Measurements from ENCODE around the gene OPRD1.
"Not testable (repeated sequence)": the region's sequence is repeated elsewhere in the genome, so short reads cannot be mapped to it uniquely, and the experiment has no call there.

OPRD1 gene

GRCh38 chr1:28783363-28783762 is 28.6 kb upstream of the OPRD1 start:
- Histone ChIP-seq H3K4me3 (ENCODE audit: low read length) (no peak overlapping the region), H3K4me1 (ENCODE audit: control insufficient read depth, insufficient read depth, low read length) (peaks cover 3% of the 10 kb centered on the region), H3K9ac (ENCODE audit: low read length) (no peak overlapping the region), H3K27me3 (ENCODE audit: control insufficient read depth, insufficient read depth, low read length) (no peaks in the 10 kb centered on the region), H3K36me3 (ENCODE audit: control insufficient read depth, insufficient read depth, low read length) (no peaks in the 10 kb centered on the region), H3K9me3 (ENCODE audit: control insufficient read depth, low read length) (no peaks in the 10 kb centered on the region)

GRCh38 chr1:28789412-28789811 is 22.6 kb upstream of the OPRD1 start:
- no peaks in the 10 kb centered on the region for H3K27me3 ChIP-seq (ENCODE audit: control insufficient read depth, insufficient read depth, low read length)
- H3K36me3 ChIP-seq (ENCODE audit: control insufficient read depth, insufficient read depth, low read length) = no peaks in the 10 kb centered on the region
- peaks cover 3% of the 10 kb centered on the region for H3K4me1 ChIP-seq (ENCODE audit: control insufficient read depth, insufficient read depth, low read length)
- no peak overlapping the region for H3K9ac ChIP-seq (ENCODE audit: low read length)
- no peak overlapping the region for H3K4me3 ChIP-seq (ENCODE audit: low read length)
- H3K9me3 ChIP-seq (ENCODE audit: control insufficient read depth, low read length) = no peaks in the 10 kb centered on the region

- Histone ChIP-seq H3K4me3 (ENCODE audit: low read length) (no peak overlapping the region), H3K36me3 (ENCODE audit: control insufficient read depth, insufficient read depth, low read length) (no peaks in the 10 kb centered on the region), H3K4me1 (ENCODE audit: control insufficient read depth, insufficient read depth, low read length) (peaks cover 1% of the 10 kb centered on the region), H3K9ac (ENCODE audit: low read length) (no peak overlapping the region), H3K27me3 (ENCODE audit: control insufficient read depth, insufficient read depth, low read length) (no peaks in the 10 kb centered on the region), H3K9me3 (ENCODE audit: control insufficient read depth, low read length) (no peaks in the 10 kb centered on the region)
These were observed 22.2 kb upstream of the OPRD1 start for GRCh38 chr1:28789816-28790215.

GRCh38 chr1:28790377-28791035 is 21.5 kb upstream of the OPRD1 start:
- Histone ChIP-seq H3K4me3 (ENCODE audit: low read length) (no peak overlapping the region), H3K9ac (ENCODE audit: low read length) (no peak overlapping the region), H3K36me3 (ENCODE audit: control insufficient read depth, insufficient read depth, low read length) (no peaks in the 10 kb centered on the region), H3K4me1 (ENCODE audit: control insufficient read depth, insufficient read depth, low read length) (no peaks in the 10 kb centered on the region), H3K9me3 (ENCODE audit: control insufficient read depth, low read length) (no peaks in the 10 kb centered on the region), H3K27me3 (ENCODE audit: control insufficient read depth, insufficient read depth, low read length) (no peaks in the 10 kb centered on the region)

- not testable (repeated sequence) for H3K36me3 ChIP-seq (ENCODE audit: control insufficient read depth, insufficient read depth, low read length); H3K9ac ChIP-seq (ENCODE audit: low read length); H3K9me3 ChIP-seq (ENCODE audit: control insufficient read depth, low read length); H3K4me3 ChIP-seq (ENCODE audit: low read length); H3K4me1 ChIP-seq (ENCODE audit: control insufficient read depth, insufficient read depth, low read length); H3K27me3 ChIP-seq (ENCODE audit: control insufficient read depth, insufficient read depth, low read length)
These were observed 20.0 kb upstream of the OPRD1 start for GRCh38 chr1:28791929-28792328.

GRCh38 chr1:28792644-28793121 is 19.3 kb upstream of the OPRD1 start:
- H3K27me3 ChIP-seq (ENCODE audit: control insufficient read depth, insufficient read depth, low read length) = no peaks in the 10 kb centered on the region
- no peak overlapping the region for H3K4me3 ChIP-seq (ENCODE audit: low read length)
- no peak overlapping the region for H3K9ac ChIP-seq (ENCODE audit: low read length)
- H3K9me3 ChIP-seq (ENCODE audit: control insufficient read depth, low read length) = no peaks in the 10 kb centered on the region
- no peaks in the 10 kb centered on the region for H3K4me1 ChIP-seq (ENCODE audit: control insufficient read depth, insufficient read depth, low read length)
- H3K36me3 ChIP-seq (ENCODE audit: control insufficient read depth, insufficient read depth, low read length) = no peaks in the 10 kb centered on the region

GRCh38 chr1:28794582-28794981 is 17.4 kb upstream of the OPRD1 start:
- H3K9ac ChIP-seq (ENCODE audit: low read length); H3K4me1 ChIP-seq (ENCODE audit: control insufficient read depth, insufficient read depth, low read length); H3K27me3 ChIP-seq (ENCODE audit: control insufficient read depth, insufficient read depth, low read length); H3K36me3 ChIP-seq (ENCODE audit: control insufficient read depth, insufficient read depth, low read length); H3K9me3 ChIP-seq (ENCODE audit: control insufficient read depth, low read length); H3K4me3 ChIP-seq (ENCODE audit: low read length): not testable (repeated sequence)

GRCh38 chr1:28796352-28797211 is 15.4 kb upstream of the OPRD1 start:
- Histone ChIP-seq H3K9me3 (ENCODE audit: control insufficient read depth, low read length) (no peaks in the 10 kb centered on the region), H3K27me3 (ENCODE audit: control insufficient read depth, insufficient read depth, low read length) (no peaks in the 10 kb centered on the region), H3K9ac (ENCODE audit: low read length) (no peak overlapping the region), H3K4me1 (ENCODE audit: control insufficient read depth, insufficient read depth, low read length) (no peaks in the 10 kb centered on the region), H3K36me3 (ENCODE audit: control insufficient read depth, insufficient read depth, low read length) (no peaks in the 10 kb centered on the region), H3K4me3 (ENCODE audit: low read length) (no peak overlapping the region)

- Histone ChIP-seq H3K4me3 (ENCODE audit: low read length) (no peak overlapping the region), H3K27me3 (ENCODE audit: control insufficient read depth, insufficient read depth, low read length) (no peaks in the 10 kb centered on the region), H3K36me3 (ENCODE audit: control insufficient read depth, insufficient read depth, low read length) (no peaks in the 10 kb centered on the region), H3K4me1 (ENCODE audit: control insufficient read depth, insufficient read depth, low read length) (no peaks in the 10 kb centered on the region), H3K9me3 (ENCODE audit: control insufficient read depth, low read length) (no peaks in the 10 kb centered on the region), H3K9ac (ENCODE audit: low read length) (no peak overlapping the region)
These were observed 11.6 kb upstream of the OPRD1 start for GRCh38 chr1:28800324-28800723.

- no peaks in the 10 kb centered on the region for H3K36me3 ChIP-seq (ENCODE audit: control insufficient read depth, insufficient read depth, low read length)
- no peaks in the 10 kb centered on the region for H3K27me3 ChIP-seq (ENCODE audit: control insufficient read depth, insufficient read depth, low read length)
- no peak overlapping the region for H3K9ac ChIP-seq (ENCODE audit: low read length)
- H3K4me1 ChIP-seq (ENCODE audit: control insufficient read depth, insufficient read depth, low read length) = no peaks in the 10 kb centered on the region
- no peaks in the 10 kb centered on the region for H3K9me3 ChIP-seq (ENCODE audit: control insufficient read depth, low read length)
- H3K4me3 ChIP-seq (ENCODE audit: low read length) = no peak overlapping the region
These were observed 10.5 kb upstream of the OPRD1 start for GRCh38 chr1:28801461-28801860.

GRCh38 chr1:28803051-28803450 is 8.9 kb upstream of the OPRD1 start:
- Histone ChIP-seq H3K9ac (ENCODE audit: low read length) (no peak overlapping the region), H3K9me3 (ENCODE audit: control insufficient read depth, low read length) (no peaks in the 10 kb centered on the region), H3K36me3 (ENCODE audit: control insufficient read depth, insufficient read depth, low read length) (no peaks in the 10 kb centered on the region), H3K4me1 (ENCODE audit: control insufficient read depth, insufficient read depth, low read length) (no peaks in the 10 kb centered on the region), H3K4me3 (ENCODE audit: low read length) (no peak overlapping the region), H3K27me3 (ENCODE audit: control insufficient read depth, insufficient read depth, low read length) (no peaks in the 10 kb centered on the region)

GRCh38 chr1:28803662-28804061 is 8.3 kb upstream of the OPRD1 start:
- no peaks in the 10 kb centered on the region for H3K9me3 ChIP-seq (ENCODE audit: control insufficient read depth, low read length)
- no peaks in the 10 kb centered on the region for H3K36me3 ChIP-seq (ENCODE audit: control insufficient read depth, insufficient read depth, low read length)
- H3K9ac ChIP-seq (ENCODE audit: low read length) = no peak overlapping the region
- no peaks in the 10 kb centered on the region for H3K4me1 ChIP-seq (ENCODE audit: control insufficient read depth, insufficient read depth, low read length)
- no peaks in the 10 kb centered on the region for H3K27me3 ChIP-seq (ENCODE audit: control insufficient read depth, insufficient read depth, low read length)
- H3K4me3 ChIP-seq (ENCODE audit: low read length) = no peak overlapping the region
